Measurements from ENCODE around the gene SYT2. TPM values are rescaled to one million over a fixed set of nuclear protein-coding genes. Genes with fewer than 3 reads are reported as not detected.
"Not testable (repeated sequence)": the region's sequence is repeated elsewhere in the genome, so short reads cannot be mapped to it uniquely, and the experiment has no call there.

SYT2 gene
- total and polyA plus RNA-seq, 10 of the 15 experiments (the other 5 are each of a cell fraction or from before 2014, with no cell fraction given): not detected

DNA sequence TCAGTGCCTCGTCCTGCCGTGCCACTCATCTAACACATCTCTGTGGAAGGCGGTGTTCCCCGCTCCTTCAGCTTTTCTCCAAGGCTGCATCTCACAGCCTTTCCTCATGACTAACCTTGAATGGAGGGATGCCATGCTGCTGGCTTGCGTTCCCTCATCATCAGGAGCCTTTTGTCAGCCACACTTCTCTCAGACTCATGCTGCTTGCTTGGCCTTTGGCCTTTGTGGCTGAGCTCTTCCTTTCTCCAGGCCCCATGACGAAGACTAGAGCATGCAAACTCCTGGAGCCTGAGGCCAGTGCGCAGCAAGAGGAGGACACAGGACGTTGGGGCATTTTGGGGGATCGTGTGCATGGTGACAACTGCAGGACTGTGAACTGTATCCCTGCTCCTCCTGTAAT, 70.8 kb downstream of the SYT2 start:
- CTCF ChIA-PET: no interaction called here

GRCh38 chr1:202638701-202639305, 71.5 kb downstream of the SYT2 start:
- H3K4me3 ChIP-seq; BruUV-seq (replicated peaks); POLR2A ChIA-PET; RAD21 ChIA-PET (ENCODE audit: unreplicated experiment); DNase-seq (ENCODE audit: low read depth, low spot score); intact Hi-C loops (cut with micrococcal nuclease; ENCODE audit: unreplicated experiment); SMC1A ChIA-PET (ENCODE audit: uncharacterized antibody, unreplicated experiment); H2AFZ ChIP-seq (ENCODE audit: control insufficient read depth, low read depth, low read length); H3K9ac ChIP-seq (ENCODE audit: control insufficient read depth, insufficient read depth, low read length); H3K9me3 ChIP-seq (replicated peaks; ENCODE audit: control insufficient read depth, insufficient read depth, low read length); H3K4me1 ChIP-seq (ENCODE audit: control insufficient read depth, insufficient read depth, low read length); H4K20me1 ChIP-seq (ENCODE audit: control insufficient read depth, insufficient read depth); FAIRE-seq; H3K79me2 ChIP-seq (ENCODE audit: control insufficient read depth, insufficient read depth, low read length); H3K27ac ChIP-seq (ENCODE audit: control insufficient read depth, insufficient read depth); H3K4me2 ChIP-seq (ENCODE audit: control insufficient read depth, insufficient read depth); ATAC-seq; H3K36me3 ChIP-seq (ENCODE audit: control insufficient read depth in 2 of 2, insufficient read depth in 2 of 2, low read length in 1 of 2); H3K27me3 ChIP-seq (replicated peaks in 1 of 2; ENCODE audit: control insufficient read depth in 2 of 2, insufficient read depth in 2 of 2, low read length in 1 of 2); in situ Hi-C loops (cut with MboI): not testable (repeated sequence)
- CTCF ChIA-PET: interaction anchor here (0.6 to 1.2 kb wide), 2 partner anchors 20 to 32 kb away, joined by 3 to 6 read pairs; no protein-coding TSS in a partner anchor
- 38% methylated on average over 9 of the region's 9 CpGs for WGBS (ENCODE audit: insufficient coverage, insufficient replicate concordance, low lambda C conversion rate, missing lambda C conversion rate)

More for the DNA sequence above, 70.8 kb downstream of the SYT2 start:
- Histone ChIP-seq H3K9ac (ENCODE audit: control insufficient read depth, insufficient read depth, low read length) (no peak overlapping the region), H3K36me3 (ENCODE audit: control insufficient read depth in 2 of 2, insufficient read depth in 2 of 2, low read length in 1 of 2) (no peaks in the 10 kb centered on the region), H3K4me1 (ENCODE audit: control insufficient read depth, insufficient read depth, low read length) (no peaks in the 10 kb centered on the region), H3K9me3 (replicated peaks; ENCODE audit: control insufficient read depth, insufficient read depth, low read length) (no peaks in the 10 kb centered on the region; the same call in 2 of the 3 replicates), H4K20me1 (ENCODE audit: control insufficient read depth, insufficient read depth) (no peaks in the 10 kb centered on the region), H2AFZ (ENCODE audit: control insufficient read depth, low read depth, low read length) (no peak overlapping the region), H3K27ac (ENCODE audit: control insufficient read depth, insufficient read depth) (no peak overlapping the region), H3K79me2 (ENCODE audit: control insufficient read depth, insufficient read depth, low read length) (no peaks in the 10 kb centered on the region), H3K4me3 (no peak overlapping the region), H3K4me2 (ENCODE audit: control insufficient read depth, insufficient read depth) (no peak overlapping the region), H3K27me3 (replicated peaks in 1 of 2; ENCODE audit: control insufficient read depth in 2 of 2, insufficient read depth in 2 of 2, low read length in 1 of 2) (peaks cover 6% of the 10 kb centered on the region in 2 experiments)
- POLR2A ChIA-PET: interaction anchor here (0.5 kb wide), 2 partner anchors 156 to 468 kb away, joined by 4 read pairs; no protein-coding TSS in a partner anchor
- in situ Hi-C loops (cut with MboI): no loop called here
- BruUV-seq (replicated peaks): no TSS peak
- WGBS (ENCODE audit: insufficient coverage, insufficient replicate concordance, low lambda C conversion rate, missing lambda C conversion rate): 36% methylated on average over 9 of the region's 9 CpGs
- intact Hi-C loops (cut with micrococcal nuclease; ENCODE audit: unreplicated experiment): no loop called here
- RAD21 ChIA-PET (ENCODE audit: unreplicated experiment): no interaction called here
- no peak for TF ChIP-seq CEBPZ (IDR thresholded peaks at IDR 0.05; ENCODE audit: low read depth, low read length)
- ATAC-seq (no peak), DNase-seq (ENCODE audit: low read depth, low spot score) (no peak), FAIRE-seq (no peak)
- SMC1A ChIA-PET (ENCODE audit: uncharacterized antibody, unreplicated experiment): no interaction called here
